ENCODE measurements around the gene CMTM7. TPM values are rescaled to one million over a fixed set of nuclear protein-coding genes. Genes with fewer than 3 reads are reported as not detected.
A peak's percentile ranks its signal among the peaks of the same experiment; 100 is the strongest.

Gene CMTM7
- total RNA-seq, 1 donor from 2014 or later, result 40.7 TPM

- peak overlapping the region; percentile 66 for H3K4me3 ChIP-seq (ENCODE audit: low read depth, low read length)
- H3K27me3 ChIP-seq (ENCODE audit: control insufficient read depth, insufficient read depth, low read length), result no peaks in the 10 kb centered on the region
- DNase-seq (ENCODE audit: low read depth), result no peak
- no peak for TF ChIP-seq CTCF (IDR thresholded peaks at IDR 0.05; ENCODE audit: insufficient read depth, low read length, poor library complexity, severe bottlenecking)
- no peaks in the 10 kb centered on the region for H3K36me3 ChIP-seq (ENCODE audit: control insufficient read depth, insufficient read depth, low read length)
Measured at GRCh38 chr3:32500880-32501782, 109.5 kb downstream of the CMTM7 start.

GRCh38 chr3:32501783-32502117 lies 110.1 kb downstream of the CMTM7 start:
- Histone ChIP-seq H3K36me3 (ENCODE audit: control insufficient read depth, insufficient read depth, low read length) (no peaks in the 10 kb centered on the region), H3K27me3 (ENCODE audit: control insufficient read depth, insufficient read depth, low read length) (no peaks in the 10 kb centered on the region), H3K4me3 (ENCODE audit: low read depth, low read length) (peak overlapping the region; percentile 66)
- no peak for DNase-seq (ENCODE audit: low read depth)
- no peak for TF ChIP-seq CTCF (IDR thresholded peaks at IDR 0.05; ENCODE audit: insufficient read depth, low read length, poor library complexity, severe bottlenecking)

- Histone ChIP-seq H3K27me3 (ENCODE audit: control insufficient read depth, insufficient read depth, low read length) (no peaks in the 10 kb centered on the region), H3K36me3 (ENCODE audit: control insufficient read depth, insufficient read depth, low read length) (no peaks in the 10 kb centered on the region), H3K4me3 (ENCODE audit: low read depth, low read length) (peak within 1 kb of the TSS; percentile 66)
- no peak for TF ChIP-seq CTCF (IDR thresholded peaks at IDR 0.05; ENCODE audit: insufficient read depth, low read length, poor library complexity, severe bottlenecking)
- no peak for DNase-seq (ENCODE audit: low read depth)
Measured at GRCh38 chr3:32502118-32502945, 110.7 kb downstream of the CMTM7 start, which contains the start of gene CMTM6. CMTM6 (minus strand) TSS chr3:32502852; CDS start chr3:32502745, 107 bp downstream.

GRCh38 chr3:32502946-32503286 lies 111.3 kb downstream of the CMTM7 start:
- H3K4me3 ChIP-seq (ENCODE audit: low read depth, low read length), result peak overlapping the region; percentile 66
- no peaks in the 10 kb centered on the region for H3K27me3 ChIP-seq (ENCODE audit: control insufficient read depth, insufficient read depth, low read length)
- H3K36me3 ChIP-seq (ENCODE audit: control insufficient read depth, insufficient read depth, low read length), result no peaks in the 10 kb centered on the region
- DNase-seq (ENCODE audit: low read depth), result no peak
- no peak for TF ChIP-seq CTCF (IDR thresholded peaks at IDR 0.05; ENCODE audit: insufficient read depth, low read length, poor library complexity, severe bottlenecking)

Other genes with a start within 250 kb of the CMTM7 start
- gene CMTM8, start 153.2 kb upstream of the CMTM7 start, total RNA-seq, result 2.8 and 7.5 TPM in 2 replicates
- gene CMTM6, start 111.0 kb downstream of the CMTM7 start, total RNA-seq, result 83.7 and 102 TPM in 2 replicates
- 36.3 and 41.8 TPM in 2 replicates for gene DYNC1LI1, start 179.0 kb downstream of the CMTM7 start, total RNA-seq